HepG2 (cell line): Measurements from ENCODE around the gene NCS1. TPM values are rescaled to one million over a fixed set of nuclear protein-coding genes. Genes with fewer than 3 reads are reported as not detected.

ENCODE experiments used
- ATAC-seq: fragments of 200-7000 bp; cut with Tn5 transposase; 3 replicates; pipeline ENCODE4 v1.9.1; 2020; ENCODE audit warnings: mild to moderate bottlenecking, moderate library complexity
- BruUV-seq: library from RNA; stranded (reverse); fragments of 400-500 nt; replicated peaks from 2 replicates; lab custom pipeline; 2021; lab: Mats Ljungman, UMichigan
- CTCF ChIA-PET: fragments of 300-600 bp; formaldehyde crosslinking; extraction: SDS; loops from one replicate; lab custom pipeline; 2021; ENCODE audit warnings: low total read pairs, inconsistent platforms, low intra/inter-chr PET ratio; lab: Yijun Ruan, JAX
- POLR2A ChIA-PET: fragments of 350-600 bp; sonication (Branson Sonifier 250); formaldehyde crosslinking; loops from one replicate; lab custom pipeline; 2020; ENCODE audit warnings: antibody characterized with exemption, inconsistent platforms; lab: Yijun Ruan, JAX
- DNase-seq: peaks from one replicate; pipeline ENCODE4 v3.0.0-alpha.2; 2015; ENCODE audit warnings: low spot score
- FAIRE-seq: peaks from 3 replicates; lab custom pipeline; 2011; peaks lifted over from hg19 to GRCh38; lab: Jason Lieb, UNC
- H2AFZ ChIP-seq: one replicate; pipeline ENCODE4 v1.6.1; 2011; ENCODE audit warnings: low read length, inconsistent platforms
- H3K27ac ChIP-seq: fragments of 300-600 bp; 3 replicates; pipeline ENCODE4 v1.8.0; 2011; ENCODE audit warnings: mixed run types, mild to moderate bottlenecking, mixed read lengths, low read length, inconsistent platforms; ENCODE audit not compliant: insufficient read depth; ENCODE audit errors: extremely low read length
- H3K27me3 ChIP-seq, 2 experiments: fragments of 200-600 bp in 1 of 2; 2 replicates in 1 of 2; 3 replicates in 1 of 2; pipeline versions ENCODE4 v1.6.0 to v1.8.0; 2011; ENCODE audit warnings: low read length in 2 of 2, mild to moderate bottlenecking in 2 of 2, moderate library complexity in 2 of 2, inconsistent platforms in 1 of 2; ENCODE audit not compliant: insufficient read depth in 2 of 2, control insufficient read depth in 1 of 2
- H3K36me3 ChIP-seq, 2 experiments: fragments of 200-600 bp in 1 of 2; replicated peaks in 1 of 2; 2 replicates in 1 of 2; 3 replicates in 1 of 2; pipeline versions ENCODE4 v1.5.1 to v1.8.0; 2011; ENCODE audit warnings: low read length in 2 of 2, inconsistent platforms in 1 of 2; ENCODE audit not compliant: insufficient read depth in 2 of 2, control insufficient read depth in 1 of 2
- H3K4me1 ChIP-seq: 2 replicates; pipeline ENCODE4 v1.5.1; 2012; ENCODE audit warnings: low read length, inconsistent platforms; ENCODE audit not compliant: insufficient read depth
- H3K4me2 ChIP-seq: 2 replicates; pipeline ENCODE4 v1.6.0; 2011; ENCODE audit warnings: low read depth, low read length, inconsistent platforms
- H3K4me3 ChIP-seq, 3 experiments: fragments of 200-600 bp in 1 of 3; sonication (generic), shearing (Covaris generic) in 1 of 3; replicated peaks in 1 of 3; 2 replicates each; pipeline ENCODE4 v1.5.1; 2011 to 2016; ENCODE audit warnings: low read length in 3 of 3, inconsistent platforms in 2 of 3, low read depth in 2 of 3, mild to moderate bottlenecking in 2 of 3, control low read depth in 1 of 3, mixed read lengths in 1 of 3; ENCODE audit not compliant: insufficient read depth in 1 of 3
- H3K79me2 ChIP-seq: one replicate; pipeline ENCODE4 v1.6.1; 2011; ENCODE audit warnings: low read length, inconsistent platforms; ENCODE audit not compliant: insufficient read depth
- H3K9ac ChIP-seq: 2 replicates; pipeline ENCODE4 v1.6.0; 2011; ENCODE audit warnings: mild to moderate bottlenecking, low read depth, low read length, inconsistent platforms; ENCODE audit not compliant: insufficient read depth
- H3K9me3 ChIP-seq: 2 replicates; pipeline ENCODE4 v1.5.1; 2012; ENCODE audit warnings: mild to moderate bottlenecking, low read length
- H4K20me1 ChIP-seq: 2 replicates; pipeline ENCODE4 v1.6.0; 2011; ENCODE audit warnings: inconsistent platforms, mild to moderate bottlenecking, low read length, moderate library complexity; ENCODE audit not compliant: insufficient read depth
- BRD4 ChIP-seq: sonication (generic); formaldehyde crosslinking; IDR thresholded peaks from 2 replicates; pipeline ENCODE4 v1.4.0; 2020; ENCODE audit warnings: missing genetic modification reagents
- NR2F1 ChIP-seq, 2 experiments: fragments of 450-650 bp in 1 of 2; formaldehyde crosslinking in 1 of 2; IDR thresholded peaks; 2 replicates each; pipeline versions ENCODE4 v1.5.0 to v1.6.1; 2016 to 2020; ENCODE audit warnings: mild to moderate bottlenecking in 1 of 2, missing compliant biosample characterization in 1 of 2, missing genetic modification reagents in 1 of 2, moderate library complexity in 1 of 2
- POGZ ChIP-seq: sonication (generic); formaldehyde crosslinking; IDR thresholded peaks from 2 replicates; pipeline ENCODE4 v1.4.0; 2020; ENCODE audit warnings: mild to moderate bottlenecking, missing genetic modification reagents
- PTBP1 ChIP-seq: fragments of 200-400 bp; formaldehyde crosslinking; IDR thresholded peaks from 2 replicates; pipeline ENCODE4 v1.6.1; 2018; ENCODE audit warnings: low read length, low read depth; ENCODE audit not compliant: poor library complexity, severe bottlenecking
- ZNF629 ChIP-seq: sonication (generic); formaldehyde crosslinking; conservative IDR thresholded peaks from 2 replicates; pipeline ENCODE4 v1.5.0; 2020; ENCODE audit warnings: missing genetic modification reagents
- ZNF672 ChIP-seq: sonication (generic); formaldehyde crosslinking; IDR thresholded peaks from 2 replicates; pipeline ENCODE4 v1.8.1; 2022; ENCODE audit warnings: missing genetic modification reagents
- ZNF768 ChIP-seq: sonication (generic); formaldehyde crosslinking; IDR thresholded peaks from 2 replicates; pipeline ENCODE4 v1.4.0; 2020; ENCODE audit warnings: missing genetic modification reagents
- WGBS: methylation state at CpG from one replicate; pipeline ENCODE4 v1.1.6; 2017; ENCODE audit warnings: low lambda C conversion rate; 5-methylcytosine and 5-hydroxymethylcytosine counted together
- in situ Hi-C: cut with HindIII; loops from 2 replicates; pipeline ENCODE4 v1.10.0; 2017; ENCODE audit warnings: low pct_unique_long_range_greater_than_20kb; ENCODE audit not compliant: extremely low pct_ligation_motif_present
- intact Hi-C: fragments of 100-400 bp; cut with micrococcal nuclease; formaldehyde crosslinking; loops from one replicate; pipeline ENCODE4 v1.10.0; 2022; ENCODE audit not compliant: unreplicated experiment
- polyA plus RNA-seq, 8 experiments: library from polyadenylated mRNA; depleted of rRNA in 3 of 8; stranded (reverse) in 7 of 8; unstranded in 1 of 8; fragments of >200 nt; fragmentation: Illumina TruSeq in 4 of 8; extraction: Trizol in 4 of 8; gene quantifications; 2 replicates each; pipeline versions ENCODE4 v1.2.1 to v1.2.3, GENCODE V29; 2011 to 2016; ENCODE audit warnings: low read depth in 4 of 8, missing spikeins in 1 of 8, mixed read lengths in 1 of 8; ENCODE audit not compliant: insufficient read depth in 1 of 8
- total RNA-seq, 5 experiments: library from RNA; depleted of rRNA; stranded (reverse); fragments of >200 nt; fragmentation: Illumina TruSeq; extraction: Trizol; gene quantifications; 2 replicates each; pipeline ENCODE4 v1.2.3, GENCODE V29; 2016; ENCODE audit warnings: low read depth in 1 of 5

The NCS1 gene
- total and polyA plus RNA-seq, 2 of the 13 experiments (the other 11 are each of a cell fraction or from before 2014, with no cell fraction given): 4.7 to 6.1 TPM

- CTCF ChIA-PET: no interaction called here
- no peak for DNase-seq
- in situ Hi-C loops (no loop called here), intact Hi-C loops (no loop called here)
- no peaks in the 10 kb centered on the region for H3K9me3 ChIP-seq
- H3K4me2 ChIP-seq: no peak overlapping the region
- no peak for FAIRE-seq
- no TSS peak for BruUV-seq
- H4K20me1 ChIP-seq: no peaks in the 10 kb centered on the region
- no peak for TF ChIP-seq POGZ (CRISPR knock-in tag)
- TF ChIP-seq ZNF629 (CRISPR knock-in tag): peak; percentile 82
- WGBS: 82% methylated on average over 7 of the region's 12 CpGs
- peaks cover 32% of the 10 kb centered on the region for H3K4me1 ChIP-seq
- no peaks in the 10 kb centered on the region for H3K36me3 ChIP-seq
- no peak overlapping the region for H3K4me3 ChIP-seq
- H3K27ac ChIP-seq: no peak overlapping the region
- H3K27me3 ChIP-seq: no peaks in the 10 kb centered on the region
- no peak overlapping the region for H2AFZ ChIP-seq
- H3K9ac ChIP-seq: no peak overlapping the region
- POLR2A ChIA-PET: no interaction called here
- no peaks in the 10 kb centered on the region for H3K79me2 ChIP-seq
- no peak for ATAC-seq
Observed at GRCh38 chr9:130198501-130199179, 26.4 kb downstream of the NCS1 start.

GRCh38 chr9:130199605-130200004, 27.4 kb downstream of the NCS1 start:
- H3K79me2 ChIP-seq: no peaks in the 10 kb centered on the region
- WGBS: 91% methylated on average over 3 of the region's 8 CpGs
- H3K9ac ChIP-seq: no peak overlapping the region
- CTCF ChIA-PET: no interaction called here
- H4K20me1 ChIP-seq: no peaks in the 10 kb centered on the region
- peaks cover 26% of the 10 kb centered on the region for H3K4me1 ChIP-seq
- intact Hi-C loops (no loop called here), in situ Hi-C loops (no loop called here)
- no TSS peak for BruUV-seq
- no peak overlapping the region for H3K4me2 ChIP-seq
- H3K27me3 ChIP-seq: no peaks in the 10 kb centered on the region
- no peak for DNase-seq
- H2AFZ ChIP-seq: no peak overlapping the region
- TF ChIP-seq ZNF672: no peak
- TF ChIP-seq ZNF768 (CRISPR knock-in tag): no peak
- no peak for TF ChIP-seq NR2F1 (CRISPR knock-in tag; IDR thresholded peaks at IDR 0.05)
- no peak for TF ChIP-seq BRD4
- TF ChIP-seq PTBP1: no peak
- POLR2A ChIA-PET: no interaction called here
- FAIRE-seq: no peak
- no peak overlapping the region for H3K4me3 ChIP-seq
- ATAC-seq: no peak
- H3K36me3 ChIP-seq: no peaks in the 10 kb centered on the region
- no peaks in the 10 kb centered on the region for H3K9me3 ChIP-seq
- H3K27ac ChIP-seq: no peak overlapping the region
